ENCODE results near the gene TAF15.
A peak's percentile ranks its signal among the peaks of the same experiment; 100 is the strongest.

The TAF15 gene

GRCh38 chr17:35825206-35825605 lies 15.9 kb downstream of the TAF15 start:
- no peak for DNase-seq

- DNase-seq, result no peak
Measured at GRCh38 chr17:35841101-35841500, 31.8 kb downstream of the TAF15 start.

GRCh38 chr17:35841505-35841904 lies 32.2 kb downstream of the TAF15 start:
- no peak for DNase-seq

- DNase-seq, result no peak
Measured at GRCh38 chr17:35842239-35842638, 33.0 kb downstream of the TAF15 start.

GRCh38 chr17:35843698-35844097 lies 34.4 kb downstream of the TAF15 start:
- no peak for DNase-seq

- DNase-seq, result no peak
Measured at GRCh38 chr17:35844547-35844946, 35.3 kb downstream of the TAF15 start.

- no peak for DNase-seq
Measured at GRCh38 chr17:35846055-35846809, 36.9 kb downstream of the TAF15 start.

GRCh38 chr17:35847006-35847405 lies 37.7 kb downstream of the TAF15 start:
- DNase-seq, result no peak

GRCh38 chr17:35847633-35848373 lies 38.5 kb downstream of the TAF15 start:
- no peak for DNase-seq

GRCh38 chr17:35849469-35850348 lies 40.4 kb downstream of the TAF15 start:
- peak; percentile 71 for DNase-seq

GRCh38 chr17:35855965-35856364 lies 46.7 kb downstream of the TAF15 start:
- no peak for DNase-seq

GRCh38 chr17:35856603-35857002 lies 47.3 kb downstream of the TAF15 start:
- no peak for DNase-seq

- DNase-seq, result no peak
Measured at GRCh38 chr17:35864853-35865252, 55.6 kb downstream of the TAF15 start.

GRCh38 chr17:35865412-35866340 lies 56.4 kb downstream of the TAF15 start:
- DNase-seq, result no peak

GRCh38 chr17:35866341-35866950 lies 57.2 kb downstream of the TAF15 start:
- no peak for DNase-seq

GRCh38 chr17:35867574-35867973 lies 58.3 kb downstream of the TAF15 start:
- DNase-seq, result no peak

GRCh38 chr17:35868737-35869136 lies 59.5 kb downstream of the TAF15 start, which contains the start of gene HEATR9:
TSS of gene HEATR9 (minus strand) at chr17:35868891. CDS start at chr17:35868742, 149 bp downstream.
- no peak for DNase-seq

- peak; percentile 48 for DNase-seq
Measured at GRCh38 chr17:35870906-35871819, 61.9 kb downstream of the TAF15 start.

GRCh38 chr17:35872196-35872980 lies 63.1 kb downstream of the TAF15 start:
- DNase-seq, result no peak
